A673 (cell line): ENCODE measurements around the gene PHF19. TPM values are rescaled to one million over a fixed set of nuclear protein-coding genes. Genes with fewer than 3 reads are reported as not detected.

Experiments used
- BruUV-seq: library from RNA; stranded (reverse); fragments of 400-500 nt; replicated peaks from 2 replicates; lab custom pipeline; 2021; lab: Mats Ljungman, UMichigan
- CTCF ChIA-PET: fragments of 300-600 bp; sonication (Branson Sonifier 250); formaldehyde crosslinking; loops from one replicate; lab custom pipeline; 2022; ENCODE audit warnings: antibody characterized with exemption; lab: Charles Lee
- POLR2A ChIA-PET: fragments of 300-600 bp; sonication (Branson Sonifier 250); formaldehyde crosslinking; loops from one replicate; lab custom pipeline; 2022; ENCODE audit warnings: antibody characterized with exemption; ENCODE audit not compliant: low non-redundant PET; lab: Charles Lee
- DNase-seq: peaks from one replicate; pipeline ENCODE4 v3.0.0-alpha.2; 2015; ENCODE audit warnings: low spot score
- H3K27ac ChIP-seq: fragments of 200-600 bp; sonication (generic); 2 replicates; pipeline ENCODE4 v1.5.1; 2016; ENCODE audit warnings: mixed run types, low read depth, mild to moderate bottlenecking, mixed read lengths, antibody characterized with exemption, low read length; ENCODE audit not compliant: poor library complexity, severe bottlenecking
- H3K27me3 ChIP-seq: fragments of 200-600 bp; sonication (generic); replicated peaks from 2 replicates; pipeline ENCODE4 v1.6.1; 2017; ENCODE audit warnings: mixed run types, low read depth, mild to moderate bottlenecking, mixed read lengths, antibody characterized with exemption, low read length; ENCODE audit not compliant: insufficient read depth, poor library complexity
- H3K36me3 ChIP-seq: fragments of 200-600 bp; sonication (generic); 2 replicates; pipeline ENCODE4 v1.6.1; 2016; ENCODE audit warnings: mixed run types, mild to moderate bottlenecking, mixed read lengths, antibody characterized with exemption, low read length; ENCODE audit not compliant: insufficient read depth, poor library complexity, severe bottlenecking
- H3K4me1 ChIP-seq: fragments of 200-600 bp; sonication (generic); 2 replicates; pipeline ENCODE4 v1.6.1; 2017; ENCODE audit warnings: mixed run types, mild to moderate bottlenecking, mixed read lengths, antibody characterized with exemption, low read length; ENCODE audit not compliant: insufficient read depth, poor library complexity, severe bottlenecking
- H3K4me3 ChIP-seq: fragments of 200-600 bp; sonication (generic); 2 replicates; pipeline ENCODE4 v1.5.1; 2016; ENCODE audit warnings: low read depth, mixed run types, mild to moderate bottlenecking, mixed read lengths, low read length; ENCODE audit not compliant: poor library complexity, severe bottlenecking
- H3K9me3 ChIP-seq: fragments of 200-600 bp; sonication (generic); 2 replicates; pipeline ENCODE4 v1.6.1; 2016; ENCODE audit warnings: mixed run types, low read depth, mild to moderate bottlenecking, mixed read lengths, antibody characterized with exemption, low read length; ENCODE audit not compliant: poor library complexity, severe bottlenecking
- EZH2 ChIP-seq: fragments of 200-600 bp; sonication (generic); IDR thresholded peaks from 2 replicates; pipeline ENCODE4 v1.6.1; 2017; ENCODE audit warnings: borderline replicate concordance, low read depth, mild to moderate bottlenecking, mixed read lengths, antibody characterized with exemption, low read length; ENCODE audit not compliant: poor library complexity, severe bottlenecking
- intact Hi-C: fragments of 100-400 bp; cut with micrococcal nuclease; formaldehyde crosslinking; loops from one replicate; pipeline ENCODE4 v1.10.0; 2022; ENCODE audit not compliant: unreplicated experiment
- total RNA-seq: library from RNA; stranded (reverse); gene quantifications from 2 replicates; pipeline ENCODE4 v1.2.3, GENCODE V29; 2021
- TF ChIP-seq, protein P1 (sequence below): fragments of 300-800, 200-600 bp; sonication (generic); conservative IDR thresholded peaks from 2 replicates; pipeline ENCODE4 v1.5.1; 2017; ENCODE audit warnings: low read depth, mild to moderate bottlenecking, antibody characterized with exemption, low read length, moderate library complexity, mixed read lengths

PHF19 gene
- total RNA-seq, 1 experiment from 2014 or later, result 75.7 TPM

GRCh38 chr9:120893611-120894307 is 16.8 kb upstream of the PHF19 start:
- no TSS peak for BruUV-seq
- Histone ChIP-seq H3K27me3 (no peaks in the 10 kb centered on the region), H3K4me3 (no peak overlapping the region), H3K9me3 (no peaks in the 10 kb centered on the region), H3K4me1 (peaks cover 14% of the 10 kb centered on the region), H3K27ac (no peak overlapping the region), H3K36me3 (no peaks in the 10 kb centered on the region)
- intact Hi-C loops, result no loop called here
- ChIA-PET CTCF (no interaction called here), POLR2A (no interaction called here)
- no peak for DNase-seq
- TF ChIP-seq, protein P1, sequence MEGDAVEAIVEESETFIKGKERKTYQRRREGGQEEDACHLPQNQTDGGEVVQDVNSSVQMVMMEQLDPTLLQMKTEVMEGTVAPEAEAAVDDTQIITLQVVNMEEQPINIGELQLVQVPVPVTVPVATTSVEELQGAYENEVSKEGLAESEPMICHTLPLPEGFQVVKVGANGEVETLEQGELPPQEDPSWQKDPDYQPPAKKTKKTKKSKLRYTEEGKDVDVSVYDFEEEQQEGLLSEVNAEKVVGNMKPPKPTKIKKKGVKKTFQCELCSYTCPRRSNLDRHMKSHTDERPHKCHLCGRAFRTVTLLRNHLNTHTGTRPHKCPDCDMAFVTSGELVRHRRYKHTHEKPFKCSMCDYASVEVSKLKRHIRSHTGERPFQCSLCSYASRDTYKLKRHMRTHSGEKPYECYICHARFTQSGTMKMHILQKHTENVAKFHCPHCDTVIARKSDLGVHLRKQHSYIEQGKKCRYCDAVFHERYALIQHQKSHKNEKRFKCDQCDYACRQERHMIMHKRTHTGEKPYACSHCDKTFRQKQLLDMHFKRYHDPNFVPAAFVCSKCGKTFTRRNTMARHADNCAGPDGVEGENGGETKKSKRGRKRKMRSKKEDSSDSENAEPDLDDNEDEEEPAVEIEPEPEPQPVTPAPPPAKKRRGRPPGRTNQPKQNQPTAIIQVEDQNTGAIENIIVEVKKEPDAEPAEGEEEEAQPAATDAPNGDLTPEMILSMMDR, result no peak
- TF ChIP-seq EZH2, result no peak

GRCh38 chr9:120892748-120893610 is 16.0 kb upstream of the PHF19 start:
- Histone ChIP-seq H3K36me3 (no peaks in the 10 kb centered on the region), H3K9me3 (no peaks in the 10 kb centered on the region), H3K4me1 (peaks cover 14% of the 10 kb centered on the region), H3K4me3 (no peak overlapping the region), H3K27ac (no peak overlapping the region), H3K27me3 (no peaks in the 10 kb centered on the region)
- TF ChIP-seq, protein P1, result no peak
- no peak for TF ChIP-seq EZH2
- peak; percentile 49 for DNase-seq
- BruUV-seq, result no TSS peak
- intact Hi-C loops, result no loop called here
- ChIA-PET CTCF (no interaction called here), POLR2A (no interaction called here)

DNA sequence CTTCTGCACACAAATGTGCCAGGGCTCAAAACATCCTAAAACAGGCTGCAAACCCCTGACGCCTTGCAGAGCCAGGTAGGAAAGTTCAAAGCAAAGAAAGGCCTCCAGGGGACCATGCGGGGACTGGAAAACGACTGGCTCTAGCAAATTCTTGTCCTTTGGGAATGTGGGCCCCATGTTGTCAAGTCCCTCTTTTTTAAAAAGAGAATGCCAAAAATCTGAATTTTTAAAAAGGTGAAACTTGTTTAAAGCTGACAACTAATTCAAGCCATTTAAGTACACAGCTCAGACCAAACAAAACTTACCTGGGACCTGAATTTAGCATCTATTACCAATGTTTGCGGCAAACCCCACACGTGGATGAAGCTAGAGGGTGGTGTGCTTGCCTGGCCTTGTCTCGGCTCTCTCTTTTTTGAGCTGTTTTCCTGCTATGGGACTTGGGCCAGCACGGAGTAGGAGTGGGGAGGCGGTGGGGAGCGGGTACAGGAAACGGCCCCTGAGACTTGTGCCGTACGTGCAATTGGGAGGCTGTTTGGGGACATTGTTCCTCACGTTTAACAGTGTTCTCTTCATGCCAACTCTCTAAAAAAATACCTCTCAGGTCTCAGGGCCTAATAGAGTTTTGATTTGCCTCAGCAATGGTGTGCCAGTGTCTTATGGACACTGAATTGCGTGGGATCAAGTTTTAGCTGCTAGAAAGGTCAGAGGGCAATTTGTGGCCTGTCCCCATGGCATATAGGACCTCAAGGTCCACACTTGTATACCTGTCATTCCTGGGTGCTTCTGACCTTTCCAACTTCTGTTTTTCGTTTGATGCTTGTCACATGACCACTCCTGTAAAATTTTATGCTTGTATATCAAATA is 15.1 kb upstream of the PHF19 start:
- intact Hi-C loops, result no loop called here
- no peaks in the 10 kb centered on the region for H3K27me3 ChIP-seq
- TF ChIP-seq, protein P1, result no peak
- no peak for TF ChIP-seq EZH2
- H3K36me3 ChIP-seq, result no peaks in the 10 kb centered on the region
- CTCF ChIA-PET, result no interaction called here
- POLR2A ChIA-PET, result interaction anchor here (0.6 kb wide), 1 partner anchor 296 kb away, joined by 7 read pairs; no protein-coding TSS in a partner anchor
- no peaks in the 10 kb centered on the region for H3K9me3 ChIP-seq
- no peak overlapping the region for H3K4me3 ChIP-seq
- no peak for DNase-seq
- peaks cover 11% of the 10 kb centered on the region for H3K4me1 ChIP-seq
- no peak overlapping the region for H3K27ac ChIP-seq
- no TSS peak for BruUV-seq
